Stomach (tissue), 4 donors: ENCODE measurements around the gene HMOX2.

Experiments
- CTCF ChIP-seq, 7 experiments: fragments of 450-650 bp in 4 of 7; fragments of 200-600 bp in 3 of 7; sonication (generic) in 3 of 7; IDR thresholded peaks; one replicate each; pipeline ENCODE4 v1.5.1; 2016 to 2019; ENCODE audit warnings: antibody characterized with exemption in 7 of 7, control low read depth in 2 of 7, mild to moderate bottlenecking in 1 of 7
- EP300 ChIP-seq: sonication (generic); formaldehyde crosslinking; IDR thresholded peaks from one replicate; pipeline ENCODE4 v1.6.1; 2017; ENCODE audit warnings: antibody characterized with exemption
- POLR2A ChIP-seq, 4 donors: fragments of 450-650 bp; IDR thresholded peaks; one replicate each; pipeline ENCODE4 v1.6.1; 2016; ENCODE audit warnings: antibody characterized with exemption in 4 of 4, control low read depth in 2 of 4, mild to moderate bottlenecking in 1 of 4, moderate library complexity in 1 of 4

GRCh38 chr16:4433228-4433627 lies 43.0 kb upstream of the HMOX2 start:
- TF ChIP-seq CTCF (IDR thresholded peaks at IDR 0.05) (no peak), POLR2A (IDR thresholded peaks at IDR 0.05) (no peak), EP300 (no peak)
